Activated CD4-positive, alpha-beta T cell treated with anti-CD3 and anti-CD28 coated beads, Interleukin-2, amount 50 U/mL, for 24 hours (primary cell): ENCODE results near the gene SCRG1.

Experiments used
- DNase-seq, 2 donors: peaks; one replicate each; pipeline ENCODE4 v3.0.0-alpha.2; 2020; ENCODE audit warnings: low read depth in 1 of 2, low spot score in 1 of 2

SCRG1 gene

GRCh38 chr4:173398779-173399415 is at the start of gene SCRG1:
TSS of gene SCRG1 (minus strand) at chr4:173399116. CDS start at chr4:173391414, 7,702 bp downstream.
- no peak for DNase-seq

GRCh38 chr4:173448103-173448502 is 49.2 kb upstream of the SCRG1 start:
- DNase-seq = no peak

GRCh38 chr4:173446416-173446815 is 47.5 kb upstream of the SCRG1 start:
- DNase-seq = no peak

DNA sequence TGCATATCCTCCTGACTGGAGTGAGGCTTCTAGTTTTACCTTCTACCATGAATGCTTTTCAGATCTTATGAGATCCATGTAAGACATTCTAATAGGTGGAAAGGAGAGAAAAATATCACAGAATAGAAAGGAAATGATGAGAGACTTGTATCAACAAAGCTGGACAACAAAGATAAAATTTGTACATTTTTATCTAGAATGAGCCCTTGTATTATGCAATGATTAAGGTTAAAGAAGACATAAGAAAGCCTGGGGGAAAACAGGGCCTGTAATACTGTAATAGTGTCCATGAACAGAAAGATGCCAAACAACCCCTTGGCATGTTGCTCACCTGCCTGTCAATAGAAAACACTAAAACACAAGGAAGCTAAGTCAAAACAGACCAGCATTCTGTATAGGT is 44.2 kb upstream of the SCRG1 start:
- DNase-seq = no peak

DNA sequence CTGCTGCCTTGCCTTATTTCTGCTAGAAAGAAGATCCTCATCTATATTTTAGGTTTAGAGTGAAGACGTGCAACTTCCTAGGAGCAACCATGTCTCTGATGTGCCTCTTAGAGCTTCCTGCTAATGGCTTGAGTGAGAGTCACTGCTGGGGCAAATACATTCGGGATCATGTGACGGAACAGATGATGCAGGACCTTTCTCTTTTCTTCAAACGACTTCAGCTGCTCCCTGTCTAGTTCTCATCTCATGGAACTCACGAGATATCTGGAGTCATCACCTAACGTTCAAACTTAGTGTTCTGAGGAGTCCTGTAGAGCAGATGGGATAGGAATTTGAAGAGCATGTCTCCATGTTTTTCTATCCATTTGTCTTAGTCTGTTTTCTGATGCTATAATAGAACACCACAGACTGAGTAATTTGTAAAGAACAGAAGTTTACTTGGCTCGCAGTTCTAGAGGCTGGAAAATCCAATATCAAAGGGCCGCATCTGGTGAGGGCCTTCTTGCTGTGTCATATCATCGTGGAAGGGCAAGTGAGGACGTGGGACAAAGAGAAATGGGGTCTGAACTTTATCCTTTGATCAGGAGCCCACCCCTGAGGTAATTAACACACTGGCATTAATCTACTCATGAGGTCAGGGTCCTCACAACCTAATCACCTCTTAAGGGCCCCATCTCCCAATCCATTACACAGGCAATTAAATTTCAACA is 43.5 kb upstream of the SCRG1 start:
- no peak for DNase-seq

GRCh38 chr4:173440888-173441287 is 42.0 kb upstream of the SCRG1 start:
- DNase-seq = no peak

- no peak for DNase-seq
Observed at GRCh38 chr4:173436771-173437265, 37.9 kb upstream of the SCRG1 start.

GRCh38 chr4:173436149-173436579 is 37.2 kb upstream of the SCRG1 start:
- no peak for DNase-seq

DNA sequence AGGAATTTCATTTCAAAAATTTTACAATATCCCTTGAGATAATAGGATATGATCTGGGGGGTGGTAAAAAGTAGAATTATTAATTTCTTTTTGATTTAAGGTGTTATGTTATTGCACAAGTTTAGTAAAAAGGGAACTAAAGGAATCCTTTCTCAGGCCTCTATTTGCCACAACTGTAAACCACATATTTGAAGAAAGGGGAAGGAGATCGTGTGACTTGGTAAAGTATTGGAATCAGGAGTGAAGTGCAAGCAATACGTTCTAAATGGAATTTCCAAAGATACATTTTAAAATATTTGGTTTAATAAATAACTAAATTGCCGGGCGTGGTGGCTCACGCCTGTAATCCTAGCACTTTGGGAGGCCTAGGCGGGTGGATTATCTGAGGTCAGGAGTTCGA is 35.3 kb upstream of the SCRG1 start:
- DNase-seq = no peak

GRCh38 chr4:173433447-173433846 is 34.5 kb upstream of the SCRG1 start:
- no peak for DNase-seq

DNA sequence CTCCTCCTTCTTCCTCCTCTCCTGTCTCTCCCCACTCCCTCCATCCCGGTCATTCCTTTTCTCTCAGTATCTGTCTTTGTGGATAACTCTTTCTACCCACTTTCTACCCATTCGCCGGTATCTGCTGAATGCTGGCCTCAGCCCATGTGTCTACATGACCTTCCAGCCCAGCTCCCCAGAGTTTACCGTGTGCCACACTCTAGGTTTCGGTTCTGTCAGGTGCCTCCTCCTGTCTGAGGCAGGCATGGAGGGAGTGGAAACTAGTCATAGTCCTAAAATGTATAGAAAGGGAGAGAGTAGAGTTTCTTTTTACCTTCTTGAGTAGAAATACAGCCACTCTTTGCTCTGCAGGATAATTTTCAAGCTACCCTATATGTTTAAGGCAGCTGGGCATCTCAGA is 33.5 kb upstream of the SCRG1 start:
- no peak for DNase-seq

GRCh38 chr4:173426064-173426463 is 27.1 kb upstream of the SCRG1 start:
- no peak for DNase-seq

GRCh38 chr4:173424899-173425805 is 26.2 kb upstream of the SCRG1 start:
- DNase-seq = no peak

DNA sequence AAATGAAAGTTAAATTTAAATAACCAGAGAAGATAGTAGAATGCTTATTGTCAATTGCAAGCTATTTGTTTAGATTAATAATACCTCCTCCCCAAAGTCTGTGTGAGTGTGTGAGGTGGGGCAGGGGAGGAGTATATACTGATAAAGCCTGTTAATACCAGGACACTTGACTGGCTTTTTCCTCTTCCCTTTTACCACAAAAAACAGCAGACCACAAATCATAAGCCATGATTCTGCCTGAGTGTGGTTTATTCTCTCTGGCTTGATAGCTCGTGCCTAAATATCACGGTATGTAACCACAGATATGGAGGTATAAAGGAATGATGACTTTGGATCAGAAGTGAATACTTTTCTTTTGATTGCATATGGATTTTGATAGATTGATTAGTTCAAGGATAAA is 21.9 kb upstream of the SCRG1 start:
- no peak for DNase-seq

GRCh38 chr4:173420324-173420752 is 21.4 kb upstream of the SCRG1 start:
- DNase-seq = no peak

DNA sequence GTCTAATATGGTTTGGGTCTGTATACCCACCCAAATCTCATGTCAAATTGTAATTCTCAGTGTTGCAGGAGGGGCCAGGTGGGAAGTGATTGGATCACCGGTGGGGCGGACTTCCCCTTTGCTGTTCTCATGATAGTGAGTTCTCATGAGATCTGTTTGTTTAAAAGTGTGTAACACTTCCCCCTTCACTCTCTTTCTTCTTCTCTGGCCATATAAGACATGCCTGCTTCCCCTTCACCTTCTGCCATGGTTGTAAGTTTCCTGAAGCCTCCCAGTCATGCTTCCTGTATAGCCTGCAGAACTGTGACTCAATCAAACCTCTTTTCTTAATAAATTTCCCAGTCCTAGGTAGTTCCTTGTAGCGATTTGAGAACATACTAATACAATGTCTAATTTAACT is 19.7 kb upstream of the SCRG1 start:
- DNase-seq = no peak

GRCh38 chr4:173417833-173418232 is 18.9 kb upstream of the SCRG1 start:
- DNase-seq = no peak

DNA sequence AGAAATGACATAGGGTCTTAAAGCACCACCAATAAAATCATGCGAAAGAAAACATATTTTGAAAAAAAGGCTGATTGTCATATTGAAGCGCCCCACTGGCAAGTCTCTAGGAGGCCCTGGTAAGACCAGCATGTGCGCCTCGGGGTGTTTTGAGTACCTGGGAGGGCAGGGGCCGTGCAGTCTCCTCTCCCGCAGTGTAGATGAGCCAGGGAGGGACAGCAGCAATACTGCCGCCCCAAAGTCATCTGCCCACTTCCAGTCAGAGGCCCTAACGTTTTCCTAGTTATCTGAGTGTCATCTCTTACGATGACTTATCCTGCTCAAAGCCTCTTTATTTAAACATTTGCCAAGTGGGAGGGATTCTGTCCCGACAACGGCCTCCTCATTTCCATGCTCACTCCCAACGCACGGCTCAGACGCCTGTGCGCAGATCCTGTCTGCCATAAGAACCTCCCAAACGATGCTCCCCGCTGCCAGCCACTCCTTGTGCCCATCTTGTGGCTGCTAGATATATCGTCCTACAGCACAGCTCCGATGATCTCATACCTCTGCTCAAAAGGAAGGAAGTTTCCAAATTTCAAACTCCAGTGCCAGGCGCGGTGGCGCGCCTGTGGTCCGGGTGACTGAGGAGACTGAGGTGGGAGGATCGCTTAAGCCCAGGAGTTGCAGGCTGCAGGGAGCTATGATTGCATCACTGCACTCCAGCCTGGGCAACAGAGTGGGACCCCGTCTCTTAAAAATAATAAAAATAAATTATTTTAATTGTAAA is 17.2 kb upstream of the SCRG1 start:
- no peak for DNase-seq

GRCh38 chr4:173415092-173415491 is 16.2 kb upstream of the SCRG1 start:
- no peak for DNase-seq

- DNase-seq = no peak
Observed at GRCh38 chr4:173414456-173414855, 15.5 kb upstream of the SCRG1 start.

DNA sequence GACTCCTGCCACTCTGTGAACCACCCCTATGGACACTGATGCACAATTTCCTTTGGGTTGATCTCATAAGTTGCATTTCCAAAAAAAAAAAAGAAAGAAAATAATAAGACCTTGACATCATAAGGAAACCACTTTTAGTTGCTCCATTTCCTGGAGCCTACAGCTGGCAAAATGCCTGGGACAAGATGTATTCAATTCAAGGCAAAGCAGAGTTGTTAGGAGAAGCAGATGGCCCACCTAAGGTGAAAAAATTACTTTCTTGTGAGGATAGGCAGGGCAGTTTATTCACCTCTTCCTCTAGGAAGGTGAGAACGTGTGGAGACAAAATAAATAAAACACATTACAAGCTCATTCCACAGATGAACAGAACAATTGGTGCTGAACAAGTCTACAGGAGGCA is 14.1 kb upstream of the SCRG1 start:
- no peak for DNase-seq
